NCI-H2171 treated with DMSO at 0.1 percent for 48 hours (cell line): ENCODE measurements around the gene MAGEB5.
"Not testable (repeated sequence)": the region's sequence is repeated elsewhere in the genome, so short reads cannot be mapped to it uniquely, and the experiment has no call there.

Experiments
- DNase-seq: peaks from one replicate; lab custom pipeline; 2025; lab: John Stamatoyannopoulos, UW

The MAGEB5 gene, protein sequence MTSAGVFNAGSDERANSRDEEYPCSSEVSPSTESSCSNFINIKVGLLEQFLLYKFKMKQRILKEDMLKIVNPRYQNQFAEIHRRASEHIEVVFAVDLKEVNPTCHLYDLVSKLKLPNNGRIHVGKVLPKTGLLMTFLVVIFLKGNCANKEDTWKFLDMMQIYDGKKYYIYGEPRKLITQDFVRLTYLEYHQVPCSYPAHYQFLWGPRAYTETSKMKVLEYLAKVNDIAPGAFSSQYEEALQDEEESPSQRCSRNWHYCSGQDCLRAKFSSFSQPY

DNA sequence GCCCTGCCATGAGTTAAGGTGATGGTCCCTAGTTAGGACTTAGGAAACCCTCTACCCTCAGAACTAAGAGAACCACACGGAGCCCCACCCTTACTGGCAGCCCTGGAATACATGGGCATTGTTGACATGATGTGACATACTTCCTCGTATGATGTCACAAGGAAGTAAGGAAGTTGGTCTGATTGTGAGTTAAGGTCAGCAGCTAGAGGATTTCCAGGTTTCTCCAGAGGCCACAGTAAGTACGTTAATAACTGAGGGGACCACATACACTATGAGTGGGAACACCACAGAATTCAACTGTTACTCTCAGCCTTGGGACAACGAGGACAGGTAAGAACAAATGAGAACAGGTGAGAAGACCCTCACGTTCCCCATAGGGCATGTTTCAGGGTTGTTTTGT lies at the start of gene MAGEB5:
Gene MAGEB5 (plus strand): TSS at position 301 of the 400 bp plus-strand sequence. CDS start 1,133 bp downstream, outside the sequence.
- DNase-seq = no peak

DNA sequence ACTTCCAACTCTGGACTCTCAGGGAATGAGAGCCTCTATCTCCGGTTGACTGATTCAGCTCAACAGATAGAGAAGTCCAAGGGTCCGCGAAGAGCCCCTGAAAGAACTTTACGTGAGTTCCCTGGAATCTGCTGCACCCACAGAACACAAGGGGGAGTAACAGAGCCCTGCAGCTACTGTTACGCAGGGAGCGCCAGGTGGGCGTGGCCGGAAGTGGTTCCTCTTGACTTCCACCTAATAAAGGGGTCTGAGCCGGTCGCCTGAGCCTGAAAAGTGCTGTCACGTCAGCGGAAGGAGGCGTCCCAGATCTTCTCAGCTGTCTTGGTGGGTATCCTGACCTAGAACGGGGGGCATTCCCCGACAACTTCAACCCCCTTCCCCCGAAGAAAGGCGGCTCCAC lies 23.8 kb upstream of the MAGEB5 start, which contains the start of gene MAGEB6:
Gene MAGEB6 (plus strand): TSS at position 237 of the 400 bp plus-strand sequence. CDS start 1,407 bp downstream, outside the sequence.
- no peak for DNase-seq

DNA sequence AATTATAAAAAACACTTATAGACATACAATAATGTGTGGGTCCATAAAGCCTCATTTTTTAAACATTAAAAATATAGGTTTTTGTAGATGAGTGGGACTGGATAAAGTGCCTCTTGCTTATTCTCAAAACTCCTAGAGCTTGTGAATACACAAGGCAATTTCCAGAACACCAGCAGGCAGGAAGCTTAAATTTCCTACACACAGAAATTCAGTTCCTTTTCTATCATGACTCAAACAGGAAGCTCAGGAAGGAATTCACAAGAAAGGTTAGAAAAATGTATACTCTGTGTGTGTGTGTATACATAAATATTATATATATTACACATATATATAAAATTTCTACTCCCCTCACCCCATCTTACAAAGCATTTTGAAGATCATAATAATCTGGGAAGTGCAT lies 12.4 kb upstream of the MAGEB5 start:
- DNase-seq = no peak

DNA sequence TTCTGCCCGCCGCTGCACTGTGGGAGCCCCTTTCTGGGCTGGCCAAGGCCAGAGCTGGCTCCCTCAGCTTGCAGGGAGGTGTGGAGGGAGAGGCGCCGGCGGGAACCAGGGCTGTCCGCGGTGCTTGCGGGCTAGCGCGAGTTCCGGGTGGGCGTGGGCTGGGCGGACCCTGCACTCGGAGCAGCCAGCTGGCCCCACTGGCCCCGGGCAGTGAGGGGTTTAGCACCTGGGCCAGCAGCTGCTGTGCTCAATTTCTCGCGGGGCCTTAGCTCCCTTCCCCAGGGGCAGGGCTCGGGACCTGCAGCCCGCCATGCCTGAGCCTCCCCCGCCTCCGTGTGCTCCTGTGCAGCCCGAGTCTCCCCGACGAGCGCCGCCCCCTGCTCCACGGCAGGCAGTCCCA lies 11.3 kb upstream of the MAGEB5 start:
- not testable (repeated sequence) for DNase-seq

DNA sequence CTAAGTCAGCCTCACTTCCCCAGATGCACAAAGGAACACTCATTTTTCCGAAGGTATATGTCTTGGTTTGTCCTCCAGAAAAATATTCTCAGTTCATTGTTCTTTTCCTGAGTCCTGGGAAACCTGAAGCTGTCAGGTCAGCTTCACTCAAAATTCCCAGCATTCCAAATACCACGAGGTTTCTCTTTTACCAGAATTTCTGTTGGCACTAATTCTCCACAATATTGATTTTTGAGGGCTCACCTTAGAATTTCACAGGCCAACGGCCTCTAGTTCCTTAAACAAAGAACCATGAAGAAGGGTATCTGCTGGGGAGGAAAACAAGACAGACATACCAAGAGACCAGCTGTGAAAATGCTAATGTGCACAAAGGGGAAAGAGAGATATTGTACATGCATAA lies 8.0 kb upstream of the MAGEB5 start:
- DNase-seq = no peak

DNA sequence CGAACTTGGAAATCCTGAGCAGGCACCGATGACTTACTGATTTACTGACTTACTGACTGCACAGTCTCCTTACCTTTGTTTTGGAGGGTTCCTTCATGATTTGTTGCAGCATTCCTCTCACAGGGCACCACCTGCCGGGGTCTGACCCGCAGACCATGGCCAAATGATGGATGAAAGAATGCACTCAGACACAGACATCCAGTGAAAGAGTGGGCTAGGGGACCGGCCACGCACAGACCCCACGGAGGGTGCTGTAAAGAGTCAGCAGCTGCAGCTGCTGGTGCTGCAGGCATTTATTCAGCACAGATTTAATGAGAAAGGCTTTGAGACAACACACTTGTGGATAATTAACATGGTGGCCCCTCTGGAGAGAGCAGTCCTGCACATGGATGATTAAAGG lies 3.4 kb downstream of the MAGEB5 start:
- DNase-seq = no peak

DNA sequence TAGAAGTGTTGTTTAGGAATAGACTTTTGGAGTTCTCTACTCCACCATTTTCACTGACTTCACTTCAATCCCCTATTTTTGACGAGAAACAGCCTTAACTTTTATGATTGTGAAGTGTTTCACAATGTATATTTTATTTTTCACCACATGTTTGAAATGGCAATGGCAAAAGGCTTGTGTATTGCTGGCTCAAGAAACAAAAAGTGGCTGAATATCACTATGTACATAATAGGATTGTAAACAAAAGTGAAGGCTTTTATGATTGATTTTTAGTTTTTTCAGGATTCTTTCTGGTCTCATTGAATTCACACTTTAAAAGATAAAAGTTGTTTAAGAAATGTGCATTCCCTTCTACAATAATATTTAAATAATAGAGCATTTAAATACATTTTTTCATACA lies 18.2 kb downstream of the MAGEB5 start:
- DNase-seq = no peak

DNA sequence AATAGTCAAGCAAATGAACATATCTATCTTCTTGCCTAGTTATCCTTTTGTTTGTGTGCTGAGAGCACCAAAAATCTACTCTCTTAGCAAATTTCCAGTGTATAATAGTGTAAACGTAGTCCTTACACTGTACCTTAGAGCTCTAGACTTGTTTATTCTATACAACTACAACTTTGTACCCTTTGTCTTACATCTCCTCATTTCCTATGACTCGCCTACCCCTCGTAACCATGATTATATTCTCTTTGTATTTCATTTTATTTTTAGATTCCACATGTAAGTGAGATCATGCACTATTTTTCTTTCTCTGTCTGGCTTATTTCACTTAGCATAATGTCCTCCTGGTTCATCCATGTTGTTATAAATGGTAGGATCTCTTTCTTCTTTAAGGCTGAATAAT lies 37.6 kb downstream of the MAGEB5 start:
- no peak for DNase-seq

DNA sequence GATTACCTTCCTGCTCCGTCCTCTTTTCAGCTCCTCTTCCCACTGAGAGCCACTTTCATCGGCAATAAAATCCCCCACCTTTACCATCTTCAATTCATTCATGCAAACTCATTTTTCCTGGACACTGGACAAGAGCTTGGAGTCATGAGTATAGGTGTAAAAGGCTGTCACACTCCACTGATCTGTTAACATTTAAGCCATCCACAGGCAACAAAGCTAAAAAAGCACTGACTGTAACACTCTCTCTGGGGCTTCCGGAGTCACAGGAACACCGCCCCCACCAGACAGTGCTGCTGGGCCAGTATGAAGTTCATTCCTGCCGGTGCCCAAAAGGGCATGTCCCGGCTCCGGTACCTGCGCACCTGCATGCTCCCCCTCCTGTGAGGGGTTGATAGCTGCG lies 38.5 kb downstream of the MAGEB5 start:
- DNase-seq = no peak

DNA sequence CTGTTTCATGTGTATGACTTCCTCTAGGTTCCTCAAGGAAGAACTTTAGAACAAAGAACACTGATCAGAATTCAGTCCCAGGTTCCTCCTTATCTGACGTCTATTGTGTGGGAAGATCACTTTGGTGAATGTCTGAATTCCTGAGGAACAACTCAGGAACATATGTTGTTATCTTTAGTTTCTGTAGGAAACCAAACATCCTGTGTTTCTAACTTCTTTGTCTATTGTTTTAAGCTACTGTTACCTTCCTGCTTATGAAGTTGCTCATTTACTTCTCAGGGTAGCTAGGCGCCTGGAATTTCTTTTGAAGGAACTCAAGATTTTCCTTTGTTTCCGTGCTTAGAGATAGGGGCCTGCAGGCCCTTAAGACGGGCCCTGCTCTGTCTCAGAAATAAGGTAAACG lies 46.2 kb downstream of the MAGEB5 start:
- no peak for DNase-seq
